NB4 (cell line): ENCODE data around the gene ZNF334.

ENCODE experiments used
- MAX ChIP-seq: IDR thresholded peaks from 2 replicates; pipeline ENCODE4 v1.6.1; 2011; ENCODE audit warnings: low read depth, low read length
- POLR2A ChIP-seq: IDR thresholded peaks from 2 replicates; pipeline ENCODE4 v1.6.1; 2011; ENCODE audit warnings: mild to moderate bottlenecking; ENCODE audit not compliant: insufficient read length; ENCODE audit errors: extremely low read depth
- TF ChIP-seq, protein P1 (sequence below): IDR thresholded peaks from one replicate; pipeline ENCODE4 v1.5.1; 2012; ENCODE audit warnings: low read depth, low read length

DNA sequence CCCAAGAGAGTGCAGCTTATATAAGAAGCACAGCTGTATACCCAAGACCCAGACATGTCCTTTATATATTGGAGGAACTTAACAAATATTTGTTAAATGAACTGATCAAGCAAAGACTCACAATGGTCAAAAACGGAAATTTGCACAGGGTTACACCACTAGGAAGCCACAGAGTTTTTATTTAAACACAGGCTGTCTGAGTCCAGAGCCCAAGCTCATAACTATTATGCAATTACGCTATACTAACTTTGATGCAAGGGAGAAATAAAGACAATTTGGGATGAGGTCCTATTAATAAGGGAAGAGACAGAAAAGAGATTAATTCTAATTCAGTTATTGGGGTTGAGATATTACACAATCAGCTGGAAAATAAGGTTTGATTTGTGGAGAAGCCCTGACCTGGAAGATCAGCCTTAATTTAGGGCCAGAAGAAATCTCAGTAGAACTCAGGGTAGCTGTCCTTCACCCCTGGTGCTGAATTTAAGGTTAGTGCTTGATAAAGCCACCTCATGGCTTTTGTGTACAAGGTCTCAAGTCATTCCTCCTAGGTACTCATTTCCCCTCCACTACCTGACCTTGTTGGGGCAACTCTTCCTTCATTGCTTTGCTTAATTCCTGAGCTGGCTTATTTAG, 10.5 kb upstream of the ZNF334 start:
- TF ChIP-seq, protein P1, sequence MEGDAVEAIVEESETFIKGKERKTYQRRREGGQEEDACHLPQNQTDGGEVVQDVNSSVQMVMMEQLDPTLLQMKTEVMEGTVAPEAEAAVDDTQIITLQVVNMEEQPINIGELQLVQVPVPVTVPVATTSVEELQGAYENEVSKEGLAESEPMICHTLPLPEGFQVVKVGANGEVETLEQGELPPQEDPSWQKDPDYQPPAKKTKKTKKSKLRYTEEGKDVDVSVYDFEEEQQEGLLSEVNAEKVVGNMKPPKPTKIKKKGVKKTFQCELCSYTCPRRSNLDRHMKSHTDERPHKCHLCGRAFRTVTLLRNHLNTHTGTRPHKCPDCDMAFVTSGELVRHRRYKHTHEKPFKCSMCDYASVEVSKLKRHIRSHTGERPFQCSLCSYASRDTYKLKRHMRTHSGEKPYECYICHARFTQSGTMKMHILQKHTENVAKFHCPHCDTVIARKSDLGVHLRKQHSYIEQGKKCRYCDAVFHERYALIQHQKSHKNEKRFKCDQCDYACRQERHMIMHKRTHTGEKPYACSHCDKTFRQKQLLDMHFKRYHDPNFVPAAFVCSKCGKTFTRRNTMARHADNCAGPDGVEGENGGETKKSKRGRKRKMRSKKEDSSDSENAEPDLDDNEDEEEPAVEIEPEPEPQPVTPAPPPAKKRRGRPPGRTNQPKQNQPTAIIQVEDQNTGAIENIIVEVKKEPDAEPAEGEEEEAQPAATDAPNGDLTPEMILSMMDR, result no peak
- TF ChIP-seq MAX (peak; percentile 25; the same call in 1 of the 2 replicates), POLR2A (no peak)
